ENCODE data around the gene NXPH3. TPM values are rescaled to one million over a fixed set of nuclear protein-coding genes. Genes with fewer than 3 reads are reported as not detected.
A peak's percentile ranks its signal among the peaks of the same experiment; 100 is the strongest.

Gene NXPH3
- total and polyA plus RNA-seq, 2 of the 13 experiments (the other 11 are each of a cell fraction or from before 2014, with no cell fraction given): 0.04 to 0.58 TPM

- TF ChIP-seq NR0B2 (CRISPR knock-in tag; IDR thresholded peaks at IDR 0.05): 0 out of 2 replicates have a peak, but pooled peaks have one; percentile 33
- no peak for TF ChIP-seq PHF21A (CRISPR knock-in tag; IDR thresholded peaks at IDR 0.05)
- TF ChIP-seq IKZF1 (IDR thresholded peaks at IDR 0.05): no peak
- peak in 1 of 2 experiments; percentile 41; a peak in 2 of 4 replicates for TF ChIP-seq HMGXB4 (CRISPR knock-in tag; IDR thresholded peaks at IDR 0.05; ENCODE audit: borderline replicate concordance in 1 of 2, low read depth in 1 of 2)
- no peak for TF ChIP-seq ZNF264 (CRISPR knock-in tag; IDR thresholded peaks at IDR 0.05)
- TF ChIP-seq FUBP1 (CRISPR knock-in tag; IDR thresholded peaks at IDR 0.05; ENCODE audit: borderline replicate concordance): no peak
- TF ChIP-seq ZNF614 (CRISPR knock-in tag; IDR thresholded peaks at IDR 0.05; ENCODE audit: borderline replicate concordance): no peak
- TF ChIP-seq RARG (CRISPR knock-in tag; IDR thresholded peaks at IDR 0.05; ENCODE audit: low read depth): no peak
- no peak for TF ChIP-seq NFE2L1 (CRISPR knock-in tag; IDR thresholded peaks at IDR 0.05; ENCODE audit: borderline replicate concordance)
- TF ChIP-seq ZMYM3 (CRISPR knock-in tag; IDR thresholded peaks at IDR 0.05): peak; percentile 60
- TF ChIP-seq, protein P1, sequence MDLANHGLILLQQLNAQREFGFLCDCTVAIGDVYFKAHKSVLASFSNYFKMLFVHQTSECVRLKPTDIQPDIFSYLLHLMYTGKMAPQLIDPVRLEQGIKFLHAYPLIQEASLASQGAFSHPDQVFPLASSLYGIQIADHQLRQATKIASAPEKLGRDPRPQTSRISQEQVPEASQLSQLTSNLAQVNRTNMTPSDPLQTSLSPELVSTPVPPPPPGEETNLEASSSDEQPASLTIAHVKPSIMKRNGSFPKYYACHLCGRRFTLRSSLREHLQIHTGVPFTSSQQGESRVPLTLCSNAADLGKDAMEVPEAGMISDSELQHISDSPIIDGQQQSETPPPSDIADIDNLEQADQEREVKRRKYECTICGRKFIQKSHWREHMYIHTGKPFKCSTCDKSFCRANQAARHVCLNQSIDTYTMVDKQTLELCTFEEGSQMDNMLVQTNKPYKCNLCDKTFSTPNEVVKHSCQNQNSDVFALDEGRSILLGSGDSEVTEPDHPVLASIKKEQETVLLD (CRISPR knock-in tag; IDR thresholded peaks at IDR 0.05; ENCODE audit: low read depth): no peak
- 0 out of 2 replicates have a peak, but pooled peaks have one; percentile 46 for TF ChIP-seq ZNF572 (CRISPR knock-in tag; IDR thresholded peaks at IDR 0.05)
- TF ChIP-seq, protein P2, sequence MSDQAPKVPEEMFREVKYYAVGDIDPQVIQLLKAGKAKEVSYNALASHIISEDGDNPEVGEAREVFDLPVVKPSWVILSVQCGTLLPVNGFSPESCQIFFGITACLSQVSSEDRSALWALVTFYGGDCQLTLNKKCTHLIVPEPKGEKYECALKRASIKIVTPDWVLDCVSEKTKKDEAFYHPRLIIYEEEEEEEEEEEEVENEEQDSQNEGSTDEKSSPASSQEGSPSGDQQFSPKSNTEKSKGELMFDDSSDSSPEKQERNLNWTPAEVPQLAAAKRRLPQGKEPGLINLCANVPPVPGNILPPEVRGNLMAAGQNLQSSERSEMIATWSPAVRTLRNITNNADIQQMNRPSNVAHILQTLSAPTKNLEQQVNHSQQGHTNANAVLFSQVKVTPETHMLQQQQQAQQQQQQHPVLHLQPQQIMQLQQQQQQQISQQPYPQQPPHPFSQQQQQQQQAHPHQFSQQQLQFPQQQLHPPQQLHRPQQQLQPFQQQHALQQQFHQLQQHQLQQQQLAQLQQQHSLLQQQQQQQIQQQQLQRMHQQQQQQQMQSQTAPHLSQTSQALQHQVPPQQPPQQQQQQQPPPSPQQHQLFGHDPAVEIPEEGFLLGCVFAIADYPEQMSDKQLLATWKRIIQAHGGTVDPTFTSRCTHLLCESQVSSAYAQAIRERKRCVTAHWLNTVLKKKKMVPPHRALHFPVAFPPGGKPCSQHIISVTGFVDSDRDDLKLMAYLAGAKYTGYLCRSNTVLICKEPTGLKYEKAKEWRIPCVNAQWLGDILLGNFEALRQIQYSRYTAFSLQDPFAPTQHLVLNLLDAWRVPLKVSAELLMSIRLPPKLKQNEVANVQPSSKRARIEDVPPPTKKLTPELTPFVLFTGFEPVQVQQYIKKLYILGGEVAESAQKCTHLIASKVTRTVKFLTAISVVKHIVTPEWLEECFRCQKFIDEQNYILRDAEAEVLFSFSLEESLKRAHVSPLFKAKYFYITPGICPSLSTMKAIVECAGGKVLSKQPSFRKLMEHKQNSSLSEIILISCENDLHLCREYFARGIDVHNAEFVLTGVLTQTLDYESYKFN (CRISPR knock-in tag; conservative IDR thresholded peaks at IDR 0.05): no peak
- TF ChIP-seq HNRNPL (IDR thresholded peaks at IDR 0.05; ENCODE audit: low read depth, low read length): no peak
- TF ChIP-seq, protein P3, sequence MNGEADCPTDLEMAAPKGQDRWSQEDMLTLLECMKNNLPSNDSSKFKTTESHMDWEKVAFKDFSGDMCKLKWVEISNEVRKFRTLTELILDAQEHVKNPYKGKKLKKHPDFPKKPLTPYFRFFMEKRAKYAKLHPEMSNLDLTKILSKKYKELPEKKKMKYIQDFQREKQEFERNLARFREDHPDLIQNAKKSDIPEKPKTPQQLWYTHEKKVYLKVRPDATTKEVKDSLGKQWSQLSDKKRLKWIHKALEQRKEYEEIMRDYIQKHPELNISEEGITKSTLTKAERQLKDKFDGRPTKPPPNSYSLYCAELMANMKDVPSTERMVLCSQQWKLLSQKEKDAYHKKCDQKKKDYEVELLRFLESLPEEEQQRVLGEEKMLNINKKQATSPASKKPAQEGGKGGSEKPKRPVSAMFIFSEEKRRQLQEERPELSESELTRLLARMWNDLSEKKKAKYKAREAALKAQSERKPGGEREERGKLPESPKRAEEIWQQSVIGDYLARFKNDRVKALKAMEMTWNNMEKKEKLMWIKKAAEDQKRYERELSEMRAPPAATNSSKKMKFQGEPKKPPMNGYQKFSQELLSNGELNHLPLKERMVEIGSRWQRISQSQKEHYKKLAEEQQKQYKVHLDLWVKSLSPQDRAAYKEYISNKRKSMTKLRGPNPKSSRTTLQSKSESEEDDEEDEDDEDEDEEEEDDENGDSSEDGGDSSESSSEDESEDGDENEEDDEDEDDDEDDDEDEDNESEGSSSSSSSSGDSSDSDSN (CRISPR knock-in tag; IDR thresholded peaks at IDR 0.05): 0 out of 2 replicates have a peak, but pooled peaks have one; percentile 17
- TF ChIP-seq SPEN (CRISPR knock-in tag; IDR thresholded peaks at IDR 0.05; ENCODE audit: low read depth): no peak
Measured at GRCh38 chr17:49574945-49575678, 559 bp upstream of the NXPH3 start (continued).

Data from HepG2 (cell line).